HUES48 (cell line): ENCODE measurements around the gene DIP2C.
"Not testable (repeated sequence)": the region's sequence is repeated elsewhere in the genome, so short reads cannot be mapped to it uniquely, and the experiment has no call there.

ENCODE experiments used
- H3K27ac ChIP-seq: one replicate; pipeline ENCODE4 v1.7.0; 2013; ENCODE audit warnings: low read depth, low read length, inconsistent platforms
- H3K27me3 ChIP-seq: 2 replicates; pipeline ENCODE4 v1.6.1; 2013; ENCODE audit warnings: mild to moderate bottlenecking, low read length; ENCODE audit not compliant: control insufficient read depth, insufficient read depth
- H3K36me3 ChIP-seq: 2 replicates; pipeline ENCODE4 v1.6.1; 2013; ENCODE audit warnings: low read length; ENCODE audit not compliant: control insufficient read depth, insufficient read depth
- H3K4me1 ChIP-seq: 2 replicates; pipeline ENCODE4 v1.6.1; 2013; ENCODE audit warnings: mild to moderate bottlenecking, low read length; ENCODE audit not compliant: control insufficient read depth, insufficient read depth
- H3K4me3 ChIP-seq: 2 replicates; pipeline ENCODE4 v1.5.1; 2013; ENCODE audit warnings: mild to moderate bottlenecking, low read depth, low read length
- H3K9ac ChIP-seq: 2 replicates; pipeline ENCODE4 v1.6.1; 2013; ENCODE audit warnings: mild to moderate bottlenecking, low read depth, low read length, moderate library complexity
- H3K9me3 ChIP-seq: 2 replicates; pipeline ENCODE4 v1.6.1; 2013; ENCODE audit warnings: low read length; ENCODE audit not compliant: control insufficient read depth, insufficient read depth

The DIP2C gene

DNA sequence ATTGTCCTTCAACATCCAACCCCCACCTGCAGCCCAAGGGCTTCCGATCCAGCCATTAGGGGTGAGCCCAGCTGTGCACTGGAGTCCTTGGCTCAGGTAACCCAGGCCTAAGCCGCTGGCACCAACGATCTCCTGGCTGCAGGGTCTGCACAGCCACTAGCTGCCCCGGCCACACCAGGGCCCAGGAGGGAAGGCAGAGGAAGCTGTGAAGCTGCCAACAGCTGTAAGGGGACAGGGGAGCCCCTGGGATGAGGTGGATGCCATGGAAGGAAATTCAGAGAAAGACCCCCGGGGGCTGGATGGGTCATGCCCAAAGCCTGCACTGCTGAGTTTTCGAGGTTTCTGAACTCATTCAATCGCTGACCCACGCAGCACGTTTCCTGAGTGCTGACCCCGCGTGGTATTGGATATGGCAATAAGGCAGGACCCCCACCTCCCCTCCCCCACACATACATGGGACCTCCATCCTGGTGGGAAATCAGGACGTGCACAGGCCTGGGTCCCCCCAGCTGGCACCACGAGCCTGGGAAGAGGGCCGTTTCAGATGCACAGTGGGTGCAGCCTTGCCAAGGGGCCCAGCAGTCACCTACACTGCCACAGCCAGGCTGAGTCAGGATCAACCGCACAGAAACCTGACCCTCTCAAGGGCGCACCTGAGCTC, 170.3 kb downstream of the DIP2C start:
- Histone ChIP-seq H3K9me3 (no peaks in the 10 kb centered on the region), H3K9ac (no peak overlapping the region), H3K4me1 (peaks cover 13% of the 10 kb centered on the region), H3K27ac (no peak overlapping the region), H3K27me3 (no peaks in the 10 kb centered on the region), H3K36me3 (no peaks in the 10 kb centered on the region), H3K4me3 (no peak overlapping the region)

DNA sequence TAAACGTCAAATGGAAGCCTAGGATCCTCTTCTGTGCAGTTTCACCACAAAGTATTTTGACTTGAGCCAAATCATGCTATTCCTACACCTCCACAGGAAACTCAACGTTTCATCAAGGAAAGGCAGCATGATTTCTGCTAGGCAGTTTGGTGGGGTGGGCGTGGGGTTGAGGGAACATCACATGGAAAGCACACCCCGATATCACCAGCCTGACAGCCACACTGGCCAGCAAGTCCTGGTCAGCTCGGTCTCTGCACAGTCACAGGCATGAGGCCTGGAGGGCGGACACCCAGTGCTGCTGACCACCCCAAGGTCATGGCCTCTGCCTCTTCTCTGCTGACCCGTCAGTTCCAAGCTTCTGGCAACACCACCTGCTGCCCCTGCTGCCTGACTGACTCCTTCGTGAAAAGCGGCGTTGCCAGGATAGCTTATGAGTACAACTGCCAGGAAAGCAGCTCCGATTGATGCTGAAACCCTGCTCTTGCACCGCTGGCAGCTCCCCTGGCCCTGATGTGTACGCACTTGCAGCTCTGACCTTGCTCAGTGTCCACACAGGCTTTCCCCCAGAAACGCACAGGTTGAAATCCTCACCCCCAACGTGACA, 171.5 kb downstream of the DIP2C start:
- Histone ChIP-seq H3K9me3 (no peaks in the 10 kb centered on the region), H3K27ac (no peak overlapping the region), H3K27me3 (no peaks in the 10 kb centered on the region), H3K9ac (no peak overlapping the region), H3K4me1 (peaks cover 13% of the 10 kb centered on the region), H3K36me3 (no peaks in the 10 kb centered on the region), H3K4me3 (no peak overlapping the region)

DNA sequence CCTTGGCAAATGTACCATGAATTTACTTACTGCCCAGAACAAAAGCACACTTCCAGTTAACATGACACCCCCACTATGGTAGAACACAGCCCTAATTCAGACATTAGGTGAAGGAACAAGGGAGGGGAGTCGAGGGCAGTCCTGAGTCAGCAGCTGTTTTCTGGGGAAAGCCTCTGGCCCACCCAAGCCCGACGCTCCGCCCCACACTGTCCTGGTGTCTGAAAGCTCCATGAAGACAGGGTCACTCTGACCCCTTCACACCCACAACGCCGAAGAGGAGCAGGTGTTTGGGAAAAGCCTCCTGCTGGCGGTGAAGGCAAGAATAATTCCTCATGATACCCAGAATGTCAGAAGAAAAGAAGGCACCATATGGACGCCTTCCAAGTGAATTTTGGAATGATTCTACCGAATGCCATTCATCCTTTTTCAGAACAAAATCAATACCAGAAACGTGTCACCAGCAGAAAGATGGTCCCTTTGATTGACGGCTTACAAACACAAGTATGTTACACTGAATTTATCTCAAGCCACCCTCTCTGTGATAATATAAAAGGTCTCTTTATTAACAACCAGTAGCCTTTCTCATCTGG, 172.1 kb downstream of the DIP2C start:
- Histone ChIP-seq H3K9ac (no peak overlapping the region), H3K4me1 (peaks cover 13% of the 10 kb centered on the region), H3K27ac (no peak overlapping the region), H3K36me3 (no peaks in the 10 kb centered on the region), H3K9me3 (no peaks in the 10 kb centered on the region), H3K4me3 (no peak overlapping the region), H3K27me3 (no peaks in the 10 kb centered on the region)

GRCh38 chr10:516764-517163, 172.7 kb downstream of the DIP2C start:
- H3K27ac ChIP-seq = no peak overlapping the region
- no peaks in the 10 kb centered on the region for H3K9me3 ChIP-seq
- no peaks in the 10 kb centered on the region for H3K36me3 ChIP-seq
- H3K27me3 ChIP-seq = no peaks in the 10 kb centered on the region
- no peak overlapping the region for H3K9ac ChIP-seq
- H3K4me3 ChIP-seq = no peak overlapping the region
- peaks cover 13% of the 10 kb centered on the region for H3K4me1 ChIP-seq

DNA sequence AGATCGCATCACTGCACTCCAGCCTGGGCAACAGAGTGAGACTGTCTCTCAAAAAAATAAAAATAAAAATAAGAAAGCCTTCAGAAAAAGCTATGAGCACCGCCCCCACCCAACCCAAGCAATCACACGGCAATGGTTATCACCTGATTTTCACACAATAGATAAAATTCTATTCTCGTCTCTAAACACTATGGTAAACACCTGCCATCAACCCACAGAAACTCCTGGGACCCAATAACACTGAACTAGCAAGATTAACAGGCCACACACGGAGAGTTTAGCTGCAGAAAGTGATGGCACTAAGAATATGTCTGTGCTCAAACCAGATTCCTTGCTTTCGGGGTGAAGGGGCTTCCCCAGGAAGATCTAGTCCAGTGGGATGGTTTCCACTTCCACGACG, 173.8 kb downstream of the DIP2C start:
- Histone ChIP-seq H3K36me3 (no peaks in the 10 kb centered on the region), H3K27me3 (peaks cover 1% of the 10 kb centered on the region; the same call in 1 of the 2 replicates), H3K4me1 (0 out of 2 replicates have a peak, but pooled peaks cover 4% of the 10 kb centered on the region), H3K27ac (no peak overlapping the region), H3K9me3 (no peaks in the 10 kb centered on the region), H3K9ac (no peak overlapping the region), H3K4me3 (no peak overlapping the region)

- H3K27ac ChIP-seq = no peak overlapping the region
- H3K27me3 ChIP-seq = peaks cover 16% of the 10 kb centered on the region
- no peaks in the 10 kb centered on the region for H3K4me1 ChIP-seq
- H3K9ac ChIP-seq = no peak overlapping the region
- no peaks in the 10 kb centered on the region for H3K9me3 ChIP-seq
- no peaks in the 10 kb centered on the region for H3K36me3 ChIP-seq
- no peak overlapping the region for H3K4me3 ChIP-seq
Measured at GRCh38 chr10:514137-514671, 175.3 kb downstream of the DIP2C start.

GRCh38 chr10:513393-513792, 176.1 kb downstream of the DIP2C start:
- no peak overlapping the region for H3K27ac ChIP-seq
- no peaks in the 10 kb centered on the region for H3K4me1 ChIP-seq

DNA sequence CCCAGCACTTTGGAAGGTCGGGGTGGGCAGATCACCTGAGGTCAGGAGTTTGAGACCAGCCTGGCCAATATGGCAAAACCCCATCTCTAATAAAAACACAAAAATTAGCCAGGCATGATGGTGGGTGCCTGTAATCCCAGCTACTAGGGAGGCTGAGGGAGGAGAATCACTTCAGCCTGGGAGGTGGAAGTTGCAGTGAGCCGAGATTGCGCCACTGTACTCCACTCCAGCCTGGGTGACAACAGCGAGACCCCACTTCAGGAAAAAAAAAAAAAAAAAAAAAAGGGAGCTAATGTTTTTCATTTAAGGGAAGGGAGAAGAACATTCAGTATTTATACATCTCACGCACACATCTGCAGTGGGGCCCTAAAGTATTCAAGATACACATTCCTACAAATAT, 176.8 kb downstream of the DIP2C start:
- H3K36me3 ChIP-seq, H3K4me3 ChIP-seq, H3K9ac ChIP-seq, H3K4me1 ChIP-seq, H3K9me3 ChIP-seq, H3K27ac ChIP-seq: not testable (repeated sequence)
- peaks cover 31% of the 10 kb centered on the region for H3K27me3 ChIP-seq

More at GRCh38 chr10:513393-513792, 176.1 kb downstream of the DIP2C start:
- Histone ChIP-seq H3K27me3 (peaks cover 24% of the 10 kb centered on the region), H3K36me3 (no peaks in the 10 kb centered on the region), H3K9me3 (no peaks in the 10 kb centered on the region), H3K9ac (no peak overlapping the region), H3K4me3 (no peak overlapping the region)

GRCh38 chr10:511849-512191, 177.6 kb downstream of the DIP2C start:
- Histone ChIP-seq H3K27ac (no peak overlapping the region), H3K4me3 (no peak overlapping the region), H3K9ac (no peak overlapping the region), H3K27me3 (peaks cover 37% of the 10 kb centered on the region), H3K9me3 (no peaks in the 10 kb centered on the region), H3K4me1 (no peaks in the 10 kb centered on the region), H3K36me3 (no peaks in the 10 kb centered on the region)

- H3K27ac ChIP-seq = no peak overlapping the region
- H3K4me3 ChIP-seq = no peak overlapping the region
- H3K9ac ChIP-seq = no peak overlapping the region
- H3K27me3 ChIP-seq = peaks cover 42% of the 10 kb centered on the region
- H3K4me1 ChIP-seq = no peaks in the 10 kb centered on the region
- no peaks in the 10 kb centered on the region for H3K9me3 ChIP-seq
- H3K36me3 ChIP-seq = no peaks in the 10 kb centered on the region
Measured at GRCh38 chr10:511101-511848, 178.2 kb downstream of the DIP2C start.
